C4-2B (cell line): Measurements from ENCODE around the gene PTPN18.

Experiments
- H3K27ac ChIP-seq: fragments of 450-650 bp; 2 replicates; pipeline ENCODE4 v1.5.1; 2017
- CTCF ChIP-seq: fragments of 450-650 bp; conservative IDR thresholded peaks from 2 replicates; pipeline ENCODE4 v1.5.1; 2017; ENCODE audit warnings: mild to moderate bottlenecking
- ZFX ChIP-seq: fragments of 450-650 bp; IDR thresholded peaks from 2 replicates; pipeline ENCODE4 v1.6.1; 2017

Gene PTPN18

DNA sequence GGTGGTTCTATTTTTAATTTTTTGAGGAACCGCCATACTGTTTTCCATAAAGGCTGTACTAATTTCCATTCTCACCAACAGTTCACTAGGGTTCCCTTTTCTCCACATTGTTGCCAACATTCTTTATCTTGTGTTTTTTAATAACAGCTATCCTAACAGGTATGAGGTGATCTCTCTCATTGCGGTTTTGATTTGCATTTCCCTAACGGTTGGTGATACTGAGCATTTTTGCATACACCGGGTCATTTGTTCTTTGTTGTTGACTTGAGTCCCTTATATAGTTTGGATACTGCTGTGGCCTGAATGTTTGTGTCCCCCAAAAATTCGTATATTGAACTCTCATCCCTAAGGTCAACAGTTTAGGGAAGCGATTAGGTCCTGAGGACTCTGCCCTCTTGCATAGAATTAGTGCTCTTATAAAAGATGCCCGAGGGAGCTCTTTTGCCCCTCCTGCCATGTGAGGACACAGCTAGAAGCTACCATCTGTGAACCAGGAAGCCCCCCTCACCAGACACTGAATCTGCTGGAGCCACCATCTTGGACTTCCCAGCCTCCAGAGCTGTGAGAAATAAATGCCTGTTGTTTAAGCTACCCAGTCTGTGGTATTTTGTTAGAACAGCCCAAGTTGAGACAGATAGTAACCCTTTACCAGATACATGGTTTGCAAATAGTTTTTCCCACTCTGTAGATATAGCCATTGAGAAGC, 8.5 kb upstream of the PTPN18 start:
- H3K27ac ChIP-seq = no peak overlapping the region
- TF ChIP-seq ZFX (no peak), CTCF (no peak)

- no peak overlapping the region for H3K27ac ChIP-seq
- TF ChIP-seq ZFX = no peak
Measured at GRCh38 chr2:130349174-130349573, 6.7 kb upstream of the PTPN18 start.

GRCh38 chr2:130351711-130352110, 4.1 kb upstream of the PTPN18 start:
- TF ChIP-seq ZFX (no peak), CTCF (no peak)
- H3K27ac ChIP-seq = no peak overlapping the region

GRCh38 chr2:130352237-130352636, 3.6 kb upstream of the PTPN18 start:
- no peak overlapping the region for H3K27ac ChIP-seq
- TF ChIP-seq CTCF (no peak), ZFX (no peak)

DNA sequence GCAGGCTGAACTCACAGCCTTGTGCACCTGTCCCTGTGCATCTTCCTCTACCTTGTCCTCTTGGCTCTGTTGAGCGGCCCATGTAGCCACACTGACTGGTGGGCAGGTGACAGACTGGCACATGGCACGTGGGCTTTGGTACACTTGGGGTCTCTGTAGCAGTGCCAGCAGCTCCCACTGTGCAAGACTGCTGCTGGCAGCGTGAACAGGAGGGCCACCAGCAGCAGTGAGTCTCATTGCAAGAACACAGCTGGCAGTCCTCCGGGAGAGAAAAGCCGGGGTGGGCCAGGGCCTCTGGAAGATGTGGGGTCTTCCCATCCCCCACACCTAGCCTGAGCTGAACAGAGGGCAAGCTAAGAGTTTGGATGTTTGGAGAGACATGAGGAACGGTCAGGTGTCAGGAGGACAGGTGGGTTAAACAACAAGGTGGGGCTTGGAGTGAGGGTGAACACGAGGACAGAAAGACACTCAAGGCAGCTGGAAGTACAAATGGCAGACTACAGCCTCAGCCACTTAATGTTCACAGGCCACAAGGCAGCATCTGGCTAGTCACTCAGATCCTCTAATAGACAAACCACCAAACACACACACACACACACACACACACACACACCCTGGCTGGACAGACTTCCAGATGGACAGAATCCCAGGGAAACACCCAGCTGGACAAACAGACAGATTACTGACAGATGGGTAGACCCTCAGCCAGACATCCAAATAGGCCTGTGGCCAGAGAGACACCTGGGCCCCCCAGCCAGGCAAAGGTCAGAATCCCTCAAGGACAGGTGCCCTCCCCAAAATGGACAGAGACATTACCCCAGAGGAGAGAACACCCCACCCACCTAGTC, 2.3 kb upstream of the PTPN18 start:
- H3K27ac ChIP-seq = no peak overlapping the region
- TF ChIP-seq CTCF = no peak
- TF ChIP-seq ZFX = no peak

DNA sequence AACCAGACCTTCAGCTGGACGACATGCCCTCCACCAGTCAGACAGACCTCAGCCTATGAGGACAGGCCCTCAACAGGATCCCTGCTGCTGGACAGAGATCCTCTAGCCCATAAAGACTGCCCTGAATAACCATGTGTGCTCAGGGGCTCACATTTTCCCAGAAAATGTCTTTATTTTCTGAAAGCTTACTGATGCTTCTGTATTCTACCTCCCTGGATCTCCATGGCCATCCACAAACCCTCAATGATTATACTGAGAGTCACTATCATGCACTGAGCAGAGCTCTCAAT, 1.8 kb upstream of the PTPN18 start:
- H3K27ac ChIP-seq = no peak overlapping the region
- TF ChIP-seq CTCF (no peak), ZFX (no peak)

- TF ChIP-seq CTCF = no peak
- TF ChIP-seq ZFX = no peak
- H3K27ac ChIP-seq = peak overlapping the region; percentile 95
Measured at GRCh38 chr2:130355172-130355577, 681 bp upstream of the PTPN18 start.
